H9 (cell line): ENCODE measurements around the gene TSPAN3. TPM values are rescaled to one million over a fixed set of nuclear protein-coding genes. Genes with fewer than 3 reads are reported as not detected.

Source experiments
- DNase-seq: peaks from one replicate; pipeline ENCODE4 v3.0.0-alpha.2; 2017
- H2AFZ ChIP-seq: one replicate; pipeline ENCODE4 v1.6.1; 2013; ENCODE audit warnings: mild to moderate bottlenecking, low read length, control low read depth, moderate library complexity
- H2AK5ac ChIP-seq: 2 replicates; pipeline ENCODE4 v1.6.1; 2013; ENCODE audit warnings: low read length, control low read depth, mixed read lengths; ENCODE audit not compliant: insufficient read length
- H2BK120ac ChIP-seq: one replicate; pipeline ENCODE4 v1.6.1; 2013; ENCODE audit warnings: low read depth, mild to moderate bottlenecking, low read length, control low read depth, inconsistent platforms; ENCODE audit not compliant: poor library complexity, severe bottlenecking
- H2BK12ac ChIP-seq: 2 replicates; pipeline ENCODE4 v1.6.1; 2013; ENCODE audit warnings: low read length, control low read depth, mixed read lengths, low read depth; ENCODE audit not compliant: insufficient read length
- H2BK15ac ChIP-seq: 2 replicates; pipeline ENCODE4 v1.6.1; 2013; ENCODE audit warnings: low read depth, low read length, control low read depth
- H2BK20ac ChIP-seq: one replicate; pipeline ENCODE4 v1.6.1; 2013; ENCODE audit warnings: low read depth, mild to moderate bottlenecking, low read length, control low read depth, inconsistent platforms; ENCODE audit not compliant: poor library complexity, severe bottlenecking
- H2BK5ac ChIP-seq: 2 replicates; pipeline ENCODE4 v1.6.1; 2013; ENCODE audit warnings: low read length, control low read depth, mixed read lengths; ENCODE audit not compliant: insufficient read length
- H3K14ac ChIP-seq: 2 replicates; pipeline ENCODE4 v1.6.1; 2013; ENCODE audit warnings: low read length, control low read depth; ENCODE audit not compliant: insufficient read depth
- H3K18ac ChIP-seq: 2 replicates; pipeline ENCODE4 v1.6.1; 2013; ENCODE audit warnings: low read depth, mild to moderate bottlenecking, mixed read lengths, low read length, control low read depth; ENCODE audit not compliant: insufficient read length
- H3K23ac ChIP-seq: 2 replicates; pipeline ENCODE4 v1.6.1; 2013; ENCODE audit warnings: low read length, control low read depth, mixed read lengths, low read depth; ENCODE audit not compliant: insufficient read length
- H3K23me2 ChIP-seq: 2 replicates; pipeline ENCODE4 v1.6.1; 2013; ENCODE audit warnings: low read depth, mild to moderate bottlenecking, mixed read lengths, low read length, control low read depth; ENCODE audit not compliant: insufficient read length, poor library complexity, severe bottlenecking
- H3K27ac ChIP-seq: 2 replicates; pipeline ENCODE4 v1.5.1; 2013; ENCODE audit warnings: low read length, control low read depth, mixed read lengths, low read depth; ENCODE audit not compliant: insufficient read length
- H3K27me3 ChIP-seq: 2 replicates; pipeline ENCODE4 v1.6.1; 2013; ENCODE audit warnings: low read length, control low read depth, inconsistent platforms; ENCODE audit not compliant: insufficient read depth
- H3K4ac ChIP-seq: 2 replicates; pipeline ENCODE4 v1.6.1; 2013; ENCODE audit warnings: low read depth, mild to moderate bottlenecking, control low read depth, inconsistent platforms, low read length, moderate library complexity
- H3K4me1 ChIP-seq: 2 replicates; pipeline ENCODE4 v1.6.1; 2013; ENCODE audit warnings: low read length, control low read depth, inconsistent platforms; ENCODE audit not compliant: insufficient read depth
- H3K4me2 ChIP-seq: 2 replicates; pipeline ENCODE4 v1.6.1; 2013; ENCODE audit warnings: low read length, control low read depth, mixed read lengths; ENCODE audit not compliant: insufficient read length, insufficient read depth
- H3K56ac ChIP-seq: 2 replicates; pipeline ENCODE4 v1.6.1; 2013; ENCODE audit warnings: low read depth, mild to moderate bottlenecking, mixed read lengths, low read length, control low read depth; ENCODE audit not compliant: insufficient read length
- H3K79me1 ChIP-seq: 2 replicates; pipeline ENCODE4 v1.6.1; 2013; ENCODE audit warnings: low read depth, mild to moderate bottlenecking, moderate library complexity, low read length, control low read depth, inconsistent platforms; ENCODE audit not compliant: insufficient read depth, poor library complexity, severe bottlenecking
- H3K79me2 ChIP-seq: 2 replicates; pipeline ENCODE4 v1.6.1; 2013; ENCODE audit warnings: low read length, control low read depth, inconsistent platforms; ENCODE audit not compliant: insufficient read depth
- H3K9ac ChIP-seq: 2 replicates; pipeline ENCODE4 v1.6.1; 2013; ENCODE audit warnings: low read length, control low read depth, mixed read lengths; ENCODE audit not compliant: insufficient read length; ENCODE audit errors: extremely low read depth
- H3K9me3 ChIP-seq: one replicate; pipeline ENCODE4 v1.6.1; 2013; ENCODE audit warnings: low read depth, low read length, inconsistent platforms; ENCODE audit not compliant: control insufficient read depth
- H3T11ph ChIP-seq: one replicate; pipeline ENCODE4 v1.6.1; 2013; ENCODE audit warnings: mild to moderate bottlenecking, low read length, control low read depth, inconsistent platforms
- H4K20me1 ChIP-seq: one replicate; pipeline ENCODE4 v1.6.1; 2013; ENCODE audit not compliant: control insufficient read depth, insufficient read length, insufficient read depth
- H4K5ac ChIP-seq: 2 replicates; pipeline ENCODE4 v1.6.1; 2013; ENCODE audit warnings: low read depth, mild to moderate bottlenecking, mixed read lengths, low read length, control low read depth; ENCODE audit not compliant: insufficient read length
- H4K8ac ChIP-seq: replicated peaks from 2 replicates; pipeline ENCODE4 v1.6.1; 2013; ENCODE audit warnings: low read length, control low read depth, mixed read lengths, low read depth; ENCODE audit not compliant: insufficient read length
- H4K91ac ChIP-seq: 2 replicates; pipeline ENCODE4 v1.6.1; 2013; ENCODE audit warnings: low read depth, mild to moderate bottlenecking, moderate library complexity, mixed read lengths, low read length, control low read depth; ENCODE audit not compliant: insufficient read length
- H3K27ac Mint-ChIP-seq, 3 experiments: 2 replicates in 2 of 3; 3 replicates in 1 of 3; pipeline ENCODE4 v1.8.0; 2020 to 2021; ENCODE audit warnings: mixed read lengths in 3 of 3, mild to moderate bottlenecking in 1 of 3, moderate library complexity in 1 of 3
- H3K27me3 Mint-ChIP-seq: 2 replicates; pipeline ENCODE4 v1.8.0; 2021; ENCODE audit warnings: low read depth, mild to moderate bottlenecking, moderate library complexity, mixed read lengths
- H3K36me3 Mint-ChIP-seq, 3 experiments: 2 replicates in 2 of 3; 3 replicates in 1 of 3; pipeline ENCODE4 v1.8.0; 2020 to 2021; ENCODE audit warnings: low read depth in 3 of 3, mixed read lengths in 3 of 3; ENCODE audit not compliant: insufficient read depth in 1 of 3
- H3K4me1 Mint-ChIP-seq, 2 experiments: 2 replicates each; pipeline ENCODE4 v1.8.0; 2020; ENCODE audit warnings: mixed read lengths in 2 of 2
- H3K4me3 Mint-ChIP-seq, 2 experiments: 2 replicates in 1 of 2; 3 replicates in 1 of 2; pipeline ENCODE4 v1.8.0; 2020 to 2021; ENCODE audit warnings: mild to moderate bottlenecking in 2 of 2, mixed read lengths in 2 of 2, moderate library complexity in 1 of 2
- H3K9me3 Mint-ChIP-seq, 2 experiments: 2 replicates in 1 of 2; 3 replicates in 1 of 2; pipeline ENCODE4 v1.8.0; 2020; ENCODE audit warnings: mild to moderate bottlenecking in 2 of 2, mixed read lengths in 2 of 2, moderate library complexity in 1 of 2
- WGBS: extraction: QIAGEN DNeasy Blood & Tissue Kit; methylation state at CpG from one replicate; pipeline ENCODE4 v1.1.7; 2013; ENCODE audit warnings: missing lambda C conversion rate, low lambda C conversion rate, mixed read lengths; ENCODE audit not compliant: insufficient read length; ENCODE audit errors: extremely low coverage; 5-methylcytosine and 5-hydroxymethylcytosine counted together
- total RNA-seq: library from RNA; stranded (reverse); gene quantifications from 2 replicates; pipeline ENCODE4 v1.2.1, GENCODE V29; 2021
- TF ChIP-seq, protein P1 (sequence below): fragments of 200-600 bp; sonication (generic); conservative IDR thresholded peaks from 3 replicates; pipeline ENCODE4 v1.8.0; 2021; ENCODE audit warnings: antibody characterized with exemption, mild to moderate bottlenecking

Gene TSPAN3
- total RNA-seq, 1 experiment from 2014 or later = 117 TPM

GRCh38 chr15:77021803-77022381, 49.0 kb downstream of the TSPAN3 start:
- Histone ChIP-seq H3K18ac (no peak overlapping the region), H3K56ac (no peak overlapping the region), H2BK20ac (no peak overlapping the region), H2AFZ (no peak overlapping the region), H2BK5ac (no peak overlapping the region), H3K4me2 (no peak overlapping the region), H3K14ac (no peak overlapping the region; the same call in 1 of the 2 replicates), H3K79me1 (no peaks in the 10 kb centered on the region), H4K91ac (no peak overlapping the region), H3K9ac (no peak overlapping the region), H3K4ac (no peak overlapping the region), H3K4me1 (no peaks in the 10 kb centered on the region), H3T11ph (no peak overlapping the region), H3K23me2 (no peaks in the 10 kb centered on the region), H4K20me1 (no peaks in the 10 kb centered on the region), H2BK15ac (no peak overlapping the region), H2AK5ac (no peak overlapping the region), H3K79me2 (no peaks in the 10 kb centered on the region), H3K27ac (no peak overlapping the region), H2BK120ac (no peak overlapping the region), H3K27me3 (no peaks in the 10 kb centered on the region), H4K5ac (no peak overlapping the region), H4K8ac (no peak overlapping the region), H3K23ac (no peak overlapping the region), H3K9me3 (no peaks in the 10 kb centered on the region), H2BK12ac (no peak overlapping the region)
- no peak for DNase-seq
- H3K36me3 Mint-ChIP-seq = no peaks in the 10 kb centered on the region; a peak in 1 of 7 replicates
- H3K27ac Mint-ChIP-seq = no peak overlapping the region; a peak in 2 of 7 replicates
- WGBS = no CpG with 5 or more reads among the region's 7 CpGs
- H3K4me1 Mint-ChIP-seq = peaks cover 0 to 9% of the 10 kb centered on the region in 2 experiments; a peak in 2 of 4 replicates
- no peak overlapping the region for H3K4me3 Mint-ChIP-seq
- H3K27me3 Mint-ChIP-seq = peaks cover 9% of the 10 kb centered on the region
- H3K9me3 Mint-ChIP-seq = no peaks in the 10 kb centered on the region
- TF ChIP-seq, protein P1, sequence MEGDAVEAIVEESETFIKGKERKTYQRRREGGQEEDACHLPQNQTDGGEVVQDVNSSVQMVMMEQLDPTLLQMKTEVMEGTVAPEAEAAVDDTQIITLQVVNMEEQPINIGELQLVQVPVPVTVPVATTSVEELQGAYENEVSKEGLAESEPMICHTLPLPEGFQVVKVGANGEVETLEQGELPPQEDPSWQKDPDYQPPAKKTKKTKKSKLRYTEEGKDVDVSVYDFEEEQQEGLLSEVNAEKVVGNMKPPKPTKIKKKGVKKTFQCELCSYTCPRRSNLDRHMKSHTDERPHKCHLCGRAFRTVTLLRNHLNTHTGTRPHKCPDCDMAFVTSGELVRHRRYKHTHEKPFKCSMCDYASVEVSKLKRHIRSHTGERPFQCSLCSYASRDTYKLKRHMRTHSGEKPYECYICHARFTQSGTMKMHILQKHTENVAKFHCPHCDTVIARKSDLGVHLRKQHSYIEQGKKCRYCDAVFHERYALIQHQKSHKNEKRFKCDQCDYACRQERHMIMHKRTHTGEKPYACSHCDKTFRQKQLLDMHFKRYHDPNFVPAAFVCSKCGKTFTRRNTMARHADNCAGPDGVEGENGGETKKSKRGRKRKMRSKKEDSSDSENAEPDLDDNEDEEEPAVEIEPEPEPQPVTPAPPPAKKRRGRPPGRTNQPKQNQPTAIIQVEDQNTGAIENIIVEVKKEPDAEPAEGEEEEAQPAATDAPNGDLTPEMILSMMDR = no peak
